HG03520 (cell line): ENCODE measurements around the gene DCAKD.
A peak's percentile ranks its signal among the peaks of the same experiment; 100 is the strongest.

Source experiments
- ATAC-seq: cut with Tn5 transposase; IDR thresholded peaks from one replicate; pipeline ENCODE4 v1.9.1; 2021; ENCODE audit warnings: mild to moderate bottlenecking, moderate library complexity; ENCODE audit not compliant: unreplicated experiment

DCAKD gene

GRCh38 chr17:45032174-45032541 lies 19.3 kb downstream of the DCAKD start:
- no peak for ATAC-seq

- no peak for ATAC-seq
Observed at GRCh38 chr17:45031231-45032173, 19.9 kb downstream of the DCAKD start.

GRCh38 chr17:45030733-45031132 lies 20.7 kb downstream of the DCAKD start:
- ATAC-seq = no peak

DNA sequence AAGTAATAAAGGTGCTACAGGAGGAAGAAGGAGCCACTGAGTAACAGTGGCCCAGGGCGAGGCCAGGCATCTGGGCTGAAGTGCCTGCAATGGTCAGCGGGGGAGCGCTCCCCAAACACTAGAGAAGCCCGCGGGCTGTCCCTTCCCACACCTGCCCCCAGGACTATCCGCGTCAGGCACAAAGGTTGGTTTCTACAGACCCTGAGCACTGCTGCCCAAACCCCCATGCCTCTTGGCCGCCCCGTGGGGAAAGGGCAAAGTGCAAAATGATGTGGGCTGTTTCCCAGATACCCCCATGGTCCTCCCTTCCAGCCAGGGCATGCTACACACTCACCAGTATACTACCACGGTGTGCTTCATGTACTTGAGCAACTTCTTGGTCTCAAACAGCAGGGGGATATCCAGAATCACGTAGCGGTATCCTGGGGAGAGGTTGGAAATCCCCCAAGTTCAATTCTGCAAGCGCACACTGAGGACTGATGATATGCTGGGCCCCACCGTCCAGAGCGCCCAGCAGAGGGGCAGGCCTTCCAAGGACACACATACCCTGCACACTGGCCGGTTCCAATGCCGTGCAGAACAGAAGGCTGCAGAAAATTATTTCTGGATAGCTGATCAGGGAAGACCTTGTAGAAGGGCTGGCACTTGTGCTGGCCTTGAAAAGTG lies 21.5 kb downstream of the DCAKD start:
- no peak for ATAC-seq

- ATAC-seq = no peak
Observed at GRCh38 chr17:45029096-45029495, 22.3 kb downstream of the DCAKD start.

- no peak for ATAC-seq
Observed at GRCh38 chr17:45022655-45023339, 28.6 kb downstream of the DCAKD start.

DNA sequence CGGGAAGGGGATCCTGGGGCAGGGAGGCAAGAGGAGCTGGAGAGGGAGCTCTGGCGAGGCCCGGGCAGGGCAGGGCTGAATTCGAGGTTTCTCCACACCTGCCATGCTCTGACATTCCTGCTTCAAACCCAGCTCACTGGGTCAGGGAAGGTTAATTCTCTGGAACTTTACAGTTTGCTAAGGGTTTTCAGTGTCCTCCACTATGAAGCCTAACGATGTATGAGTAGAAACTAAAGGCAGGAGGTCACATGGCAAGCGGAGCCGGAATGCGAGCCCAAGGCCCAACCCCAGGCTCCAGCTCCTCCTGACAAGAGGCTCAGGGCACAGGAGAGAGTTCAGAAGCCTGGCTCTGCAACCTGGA lies 29.2 kb downstream of the DCAKD start:
- no peak for ATAC-seq

DNA sequence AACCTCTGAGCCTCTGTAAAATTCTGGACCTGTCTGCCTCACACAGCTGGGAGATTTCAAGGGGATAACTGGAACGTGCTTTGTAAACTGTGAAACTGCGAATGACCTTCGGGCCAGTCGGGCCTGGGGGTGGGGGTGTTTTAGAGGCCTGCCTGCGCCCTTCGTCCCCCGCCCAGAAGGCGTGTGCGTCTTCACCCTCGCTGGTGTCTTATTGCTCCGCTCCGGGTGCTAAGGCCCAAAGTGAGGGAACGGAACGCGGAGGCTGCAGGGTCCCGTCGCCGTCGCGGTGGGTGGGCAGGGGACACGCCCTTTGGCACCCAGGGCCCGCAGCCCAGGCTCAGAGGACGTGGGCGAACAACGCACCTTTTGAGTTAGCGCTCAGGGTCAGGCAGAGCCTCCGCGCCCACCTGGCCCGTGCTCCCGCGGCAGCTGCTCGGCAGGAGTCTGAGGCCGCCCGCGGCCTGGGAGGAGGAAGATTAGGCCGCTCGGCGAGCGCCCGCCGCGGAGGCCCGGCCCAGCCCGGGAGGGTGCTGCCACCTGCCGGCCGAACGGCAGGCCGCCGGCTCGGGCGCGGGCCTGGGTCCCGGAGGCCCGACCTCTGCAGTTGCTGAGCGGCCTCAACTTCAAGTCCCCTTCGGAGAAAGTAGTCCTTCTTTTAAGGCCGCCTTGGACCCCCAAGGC lies 29.7 kb downstream of the DCAKD start:
- peak; percentile 65 for ATAC-seq

- ATAC-seq = no peak
Observed at GRCh38 chr17:45020354-45021138, 30.9 kb downstream of the DCAKD start.

DNA sequence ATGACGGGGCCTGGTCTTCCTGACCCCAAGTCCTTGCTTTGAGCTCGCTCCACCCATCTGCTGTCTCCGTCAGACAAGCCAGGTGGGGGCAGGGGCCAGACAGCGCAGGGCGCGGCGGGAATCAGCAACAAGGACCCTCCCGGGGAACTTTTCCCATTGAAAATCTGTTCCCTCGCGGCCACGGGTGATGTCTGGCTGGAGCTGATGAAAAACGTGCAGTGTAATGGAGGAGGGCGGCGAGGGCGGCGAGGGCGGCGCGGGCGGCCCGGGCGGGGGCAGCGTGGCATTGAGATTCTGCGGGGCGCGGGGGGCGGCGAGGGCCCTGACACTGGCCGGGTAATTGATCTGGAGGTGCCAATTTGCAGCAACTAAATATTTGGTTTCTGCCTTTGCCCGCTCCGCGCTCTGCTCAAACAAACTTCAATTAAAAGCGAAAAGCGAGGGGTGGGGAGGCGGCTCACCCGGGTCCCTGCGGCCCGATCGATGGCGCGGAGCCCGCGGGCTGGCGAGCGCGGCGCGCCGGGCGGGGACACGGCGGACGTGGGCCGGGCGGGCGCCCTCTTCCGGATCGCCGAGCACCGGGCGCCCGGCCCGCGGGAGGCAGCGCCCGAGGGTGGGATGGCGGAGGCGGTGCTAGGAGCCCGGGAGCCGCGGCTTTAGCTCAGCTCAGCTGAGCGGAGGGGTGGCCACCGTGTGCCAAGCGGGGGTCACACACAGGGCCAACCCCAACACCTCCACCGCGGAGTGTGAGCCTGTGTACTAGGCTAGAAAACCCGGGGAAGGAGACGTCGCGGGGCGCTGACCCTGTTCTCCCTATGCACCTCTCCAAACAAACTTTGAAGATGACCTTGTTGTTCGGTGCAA lies 32.4 kb downstream of the DCAKD start:
- no peak for ATAC-seq

GRCh38 chr17:45018514-45018847 lies 33.0 kb downstream of the DCAKD start:
- ATAC-seq = no peak

DNA sequence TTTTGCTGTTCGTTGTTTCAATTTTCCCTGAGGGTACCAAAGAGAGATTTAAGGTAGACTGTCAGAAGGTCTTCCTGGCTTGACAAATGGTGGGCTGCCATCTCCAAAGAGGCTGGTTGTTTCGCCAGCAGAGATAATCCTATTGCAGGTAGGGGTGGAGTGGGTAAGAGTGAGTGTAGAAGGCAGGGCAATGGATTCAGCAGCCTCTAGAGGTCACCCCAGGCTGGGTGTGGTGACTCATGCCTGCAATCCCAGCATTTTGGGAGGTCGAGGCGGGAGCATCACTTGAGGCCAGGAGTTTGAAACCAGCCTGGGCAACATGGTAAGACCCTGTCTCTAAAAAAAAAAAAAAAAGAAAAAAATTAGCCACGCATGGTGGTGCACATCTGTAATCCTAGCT lies 34.6 kb downstream of the DCAKD start:
- ATAC-seq = no peak

DNA sequence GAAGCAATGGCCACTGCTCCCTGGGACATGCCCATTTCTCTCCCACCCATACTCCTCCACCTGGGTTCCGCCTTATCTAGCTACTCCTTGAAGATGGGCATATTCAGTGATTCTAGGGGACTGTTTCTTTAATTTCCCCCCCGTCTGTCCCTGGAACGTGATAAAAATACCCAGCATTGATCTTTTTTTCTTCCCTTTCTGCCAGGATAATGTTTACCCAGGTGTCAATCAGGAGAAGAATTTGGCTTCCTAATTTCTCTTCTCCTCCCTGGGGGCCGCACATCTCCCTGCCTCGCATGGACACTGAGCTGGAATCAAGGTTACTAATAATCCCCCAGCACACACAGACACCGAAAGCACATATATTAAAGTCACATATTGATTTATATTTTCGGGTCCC lies 35.2 kb downstream of the DCAKD start:
- ATAC-seq = no peak

DNA sequence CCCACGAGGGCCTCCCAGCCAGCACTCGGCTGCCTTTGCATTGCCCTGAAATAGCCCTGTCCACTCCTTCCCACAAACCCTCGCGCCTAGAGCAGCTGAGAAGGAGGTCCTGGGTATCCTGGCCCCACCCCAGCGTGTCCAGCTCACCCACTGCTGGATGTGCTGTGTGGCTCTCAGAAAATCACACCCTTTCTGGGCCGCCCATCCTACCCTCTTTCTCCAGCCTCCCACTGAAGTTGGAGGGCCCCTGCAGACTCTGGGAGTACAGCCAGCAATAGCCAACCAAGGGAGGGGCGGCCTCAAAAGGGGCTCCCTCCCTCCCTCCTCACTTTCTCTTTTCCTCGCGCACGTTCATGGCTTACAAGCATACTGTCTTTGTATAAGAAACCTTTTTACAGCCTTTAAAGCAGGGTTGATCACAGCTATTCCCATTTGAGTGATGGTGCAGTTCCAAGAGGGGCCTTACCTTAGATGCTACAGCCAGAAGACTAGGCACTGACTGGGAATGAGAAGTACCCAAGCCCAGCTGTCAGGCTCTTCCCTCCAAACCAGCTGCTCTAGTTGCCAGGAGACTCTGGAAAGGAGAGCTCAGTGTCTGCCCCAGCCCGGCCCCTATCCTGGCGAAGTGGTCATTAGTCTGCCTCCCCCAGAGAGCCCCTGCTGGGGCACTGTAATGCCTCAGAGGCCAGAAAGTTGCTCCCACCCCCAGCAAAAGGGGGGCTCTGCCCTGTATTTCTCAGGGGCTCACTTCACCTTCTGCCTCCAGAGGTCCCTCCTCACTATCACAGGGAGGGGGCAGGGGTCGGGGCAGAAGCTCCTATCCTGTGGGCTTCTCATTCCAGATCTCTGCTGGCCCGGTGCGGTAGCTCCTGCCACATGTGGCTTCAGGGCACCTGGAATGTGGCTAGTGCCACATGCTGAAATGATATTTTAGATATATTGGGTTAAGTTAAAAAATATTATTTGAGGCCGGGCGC lies 38.1 kb downstream of the DCAKD start:
- no peak for ATAC-seq

GRCh38 chr17:45011767-45012166 lies 39.7 kb downstream of the DCAKD start:
- ATAC-seq = no peak

DNA sequence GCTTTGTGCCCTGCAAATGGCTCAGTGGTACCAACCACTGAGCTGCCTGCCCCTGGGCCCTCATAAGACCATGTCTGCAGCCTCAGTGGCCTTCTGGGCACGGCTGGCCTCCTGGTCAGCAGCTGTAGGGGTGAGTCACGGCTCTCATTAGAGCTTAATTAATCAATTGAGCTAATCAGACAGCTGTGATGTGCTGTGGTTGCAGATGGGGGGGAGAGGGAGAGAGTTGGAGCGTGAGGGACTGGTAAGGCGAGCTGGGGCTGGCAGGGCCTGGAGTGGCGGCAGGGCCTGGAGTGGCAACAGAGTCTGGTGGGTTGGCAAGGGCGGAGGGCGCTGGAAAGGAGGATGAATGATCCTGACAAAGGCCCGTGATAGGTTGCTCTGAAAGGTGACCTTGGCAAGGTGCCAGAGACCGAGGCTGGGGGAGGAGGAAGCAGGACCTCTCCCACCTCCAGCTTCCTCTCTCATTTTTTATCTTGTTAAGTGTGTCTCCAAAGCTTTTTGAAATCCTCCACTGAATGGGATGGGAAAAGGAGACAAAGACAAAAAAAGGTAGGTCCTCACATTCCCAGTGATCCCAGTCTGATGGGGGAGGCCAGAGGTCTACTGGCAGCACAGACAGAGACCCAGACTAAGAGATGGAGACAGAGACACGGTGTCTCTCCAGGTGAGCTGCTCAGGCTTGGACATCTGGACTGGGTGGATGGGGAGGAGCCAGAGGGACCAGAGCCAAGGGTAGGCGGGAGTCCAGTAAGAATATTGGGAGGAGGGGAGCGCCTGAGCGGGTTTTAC lies 41.6 kb downstream of the DCAKD start:
- no peak for ATAC-seq

GRCh38 chr17:45008216-45008615 lies 43.2 kb downstream of the DCAKD start:
- no peak for ATAC-seq
